T47D (cell line): ENCODE results near the gene RNASEH2B.

Experiments
- DNase-seq, 2 experiments: peaks; one replicate each; pipeline versions ENCODE4 v3.0.0 to v3.0.0-alpha.2; 2011 to 2012; ENCODE audit warnings: low read depth in 1 of 2, low spot score in 1 of 2
- JUND ChIP-seq: IDR thresholded peaks from 2 replicates; pipeline ENCODE4 v1.6.1; 2012; ENCODE audit warnings: low read depth
- in situ Hi-C: cut with HindIII; loops from 2 replicates; pipeline ENCODE4 v1.10.0; 2016; ENCODE audit warnings: low sequenced_read_pairs, low pct_unique_long_range_greater_than_20kb

The RNASEH2B gene

DNA sequence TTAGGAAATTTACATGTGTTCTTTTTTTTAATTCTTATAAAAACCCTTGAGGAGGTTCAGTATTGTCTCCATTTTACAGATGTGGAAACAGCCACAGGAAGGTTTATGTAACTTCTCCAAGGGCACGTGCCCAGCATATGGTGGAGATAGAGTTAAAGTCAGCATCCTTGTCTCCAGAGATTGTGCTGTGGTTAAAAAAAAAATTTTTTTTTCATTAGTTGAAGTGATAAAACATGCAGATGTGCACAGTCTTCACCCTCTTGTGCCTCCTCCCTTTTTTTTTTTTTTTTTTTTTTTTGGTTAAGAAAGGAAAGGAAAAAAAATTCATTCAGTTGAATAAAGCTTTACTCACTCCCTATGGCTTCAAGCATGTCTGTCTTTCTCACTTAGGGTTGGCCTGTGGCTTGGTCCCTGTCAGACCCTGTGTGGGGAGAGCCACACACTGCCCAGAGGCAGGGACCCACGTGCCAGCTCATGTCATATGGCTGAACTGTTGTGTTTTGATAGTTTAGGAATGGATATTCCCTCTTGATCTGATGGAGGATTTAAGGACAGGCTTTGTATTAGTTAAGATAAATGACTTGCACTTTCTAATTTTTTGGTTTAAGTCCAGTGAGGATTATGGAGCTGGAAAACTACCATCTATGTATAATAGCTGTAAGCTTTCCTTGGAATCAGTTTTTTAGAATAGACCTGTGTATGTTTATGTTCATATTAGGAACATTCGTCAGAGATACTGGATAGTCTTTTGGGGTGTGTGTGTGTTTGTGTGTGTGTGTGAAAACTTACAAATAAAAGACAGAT, 19.3 kb downstream of the RNASEH2B start:
- in situ Hi-C loops: no loop called here
- DNase-seq: no peak

DNA sequence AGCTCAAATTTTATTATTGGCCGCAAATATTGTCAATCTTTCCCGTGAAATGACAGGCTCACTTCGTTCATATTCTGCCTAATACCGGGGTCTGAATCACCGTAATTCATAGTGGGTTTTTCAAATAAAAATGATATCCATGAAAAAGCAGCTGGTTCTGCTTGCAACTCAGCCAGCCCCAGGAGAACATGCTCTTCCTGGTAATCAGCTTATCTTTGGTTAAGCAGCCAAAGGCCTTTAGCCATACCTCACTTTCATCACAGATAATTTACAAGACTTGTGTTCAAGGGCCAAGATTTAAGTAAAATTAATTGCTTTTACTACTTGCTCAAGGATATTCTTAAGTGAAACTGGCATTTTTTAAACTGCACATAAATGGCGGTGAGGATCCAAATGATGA, 22.5 kb downstream of the RNASEH2B start:
- DNase-seq: no peak
- in situ Hi-C loops: no loop called here
- TF ChIP-seq JUND: no peak

More for the DNA sequence above, 19.3 kb downstream of the RNASEH2B start:
- no peak for TF ChIP-seq JUND

DNA sequence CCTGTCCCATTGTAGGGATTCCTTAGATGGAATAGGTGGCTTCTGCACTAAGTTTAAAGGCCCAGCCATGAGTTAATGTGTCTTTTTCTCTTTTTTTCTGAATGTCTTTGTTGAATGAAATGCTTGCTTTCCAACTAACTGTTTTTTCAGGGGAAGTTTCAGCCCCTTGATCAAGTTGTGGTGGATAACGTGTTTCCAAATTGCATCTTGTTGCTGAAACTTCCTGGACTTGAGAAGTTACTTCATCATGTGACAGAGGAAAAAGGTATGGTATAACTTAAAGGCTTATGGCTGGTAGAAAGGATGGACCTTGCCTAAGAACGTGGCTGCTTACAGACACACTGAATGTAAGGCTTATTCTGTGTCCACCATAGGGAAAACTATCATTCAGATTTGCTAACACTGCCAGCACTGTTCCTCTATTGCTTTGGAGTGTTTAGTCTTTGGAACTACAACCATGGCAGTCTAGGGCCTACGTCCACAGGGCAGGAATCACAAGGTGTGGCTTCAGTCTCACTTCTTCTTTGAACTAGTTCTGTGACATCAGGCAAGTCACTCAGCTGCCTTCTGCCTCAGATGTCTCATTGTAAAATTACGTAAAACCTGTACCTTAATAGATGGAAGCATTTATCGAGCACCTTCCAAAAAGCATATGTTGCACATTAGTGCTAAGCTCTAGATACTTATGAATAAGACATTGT, 25.3 kb downstream of the RNASEH2B start:
- no peak for TF ChIP-seq JUND
- in situ Hi-C loops: no loop called here

DNA sequence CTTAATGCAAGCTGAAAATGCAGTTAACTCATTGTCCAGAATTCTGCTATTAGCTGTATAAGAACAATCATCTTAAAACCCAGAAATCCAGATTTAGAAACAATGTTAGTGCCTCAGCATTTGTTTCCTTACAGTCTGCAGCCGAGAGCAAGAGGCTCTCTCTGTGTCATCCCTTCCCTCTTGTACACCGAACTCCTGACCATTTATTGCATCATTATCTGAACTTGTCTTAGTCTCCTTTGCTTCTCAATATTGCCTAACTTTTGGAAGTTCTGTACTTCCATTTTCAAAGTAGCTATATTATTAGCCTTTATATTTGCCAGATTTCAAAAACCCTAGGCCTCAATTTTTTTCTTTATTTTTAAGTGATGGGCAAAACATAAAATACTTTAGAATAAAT, 27.1 kb downstream of the RNASEH2B start:
- no peak for DNase-seq
- TF ChIP-seq JUND: no peak
- in situ Hi-C loops: no loop called here

More for the DNA sequence above, 25.3 kb downstream of the RNASEH2B start:
- no peak for DNase-seq

DNA sequence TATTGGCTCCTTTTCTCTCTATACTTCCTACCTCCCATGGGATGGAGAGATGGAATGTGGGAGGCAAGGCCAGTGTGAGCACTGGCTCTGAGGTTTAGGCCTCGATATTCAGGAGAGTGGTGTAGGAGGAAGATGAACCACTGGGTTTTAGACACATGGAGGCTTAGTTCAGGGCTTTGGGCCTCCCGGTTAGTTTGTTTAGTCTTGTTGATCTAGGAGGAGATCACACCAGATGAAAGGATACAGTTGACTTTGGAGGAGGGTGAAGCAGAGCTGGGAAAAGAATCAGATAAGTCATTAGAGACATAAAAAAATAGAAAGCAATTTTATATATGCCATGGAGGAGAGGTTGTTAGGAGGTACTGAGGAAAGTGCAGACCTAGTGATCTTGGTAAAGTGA, 30.9 kb downstream of the RNASEH2B start:
- in situ Hi-C loops: no loop called here
- DNase-seq: no peak
- TF ChIP-seq JUND: no peak

DNA sequence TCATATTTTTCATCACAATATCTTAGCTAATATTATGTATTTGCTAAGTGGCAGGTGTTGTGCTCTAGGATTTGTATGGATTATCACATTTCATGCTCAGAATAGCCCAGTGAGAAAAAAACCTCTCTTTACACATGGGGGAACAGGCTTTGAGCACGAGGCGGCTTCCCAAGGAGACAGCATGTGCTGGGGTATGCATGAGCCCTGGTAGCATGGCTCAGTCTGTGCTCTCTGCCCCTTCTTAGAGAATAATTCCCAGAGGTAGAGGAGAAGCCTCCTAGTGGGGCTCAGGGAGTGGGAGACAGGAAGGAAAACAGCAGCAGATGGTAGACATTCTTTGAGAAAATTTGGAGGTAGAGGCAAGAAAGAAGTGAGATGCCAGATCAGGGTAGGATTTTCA, 31.6 kb downstream of the RNASEH2B start:
- no peak for DNase-seq
- no peak for TF ChIP-seq JUND
- in situ Hi-C loops: no loop called here

GRCh38 chr13:50942630-50943311, 33.2 kb downstream of the RNASEH2B start:
- TF ChIP-seq JUND: no peak
- in situ Hi-C loops: no loop called here
- DNase-seq: no peak

- no peak for TF ChIP-seq JUND
- in situ Hi-C loops: no loop called here
- DNase-seq: no peak
Measured at GRCh38 chr13:50945669-50946068, 36.1 kb downstream of the RNASEH2B start.

- in situ Hi-C loops: no loop called here
- TF ChIP-seq JUND: no peak
- DNase-seq: no peak
Measured at GRCh38 chr13:50948601-50949000, 39.0 kb downstream of the RNASEH2B start.

- in situ Hi-C loops: no loop called here
- TF ChIP-seq JUND: no peak
- DNase-seq: no peak
Measured at GRCh38 chr13:50950849-50951248, 41.3 kb downstream of the RNASEH2B start.

DNA sequence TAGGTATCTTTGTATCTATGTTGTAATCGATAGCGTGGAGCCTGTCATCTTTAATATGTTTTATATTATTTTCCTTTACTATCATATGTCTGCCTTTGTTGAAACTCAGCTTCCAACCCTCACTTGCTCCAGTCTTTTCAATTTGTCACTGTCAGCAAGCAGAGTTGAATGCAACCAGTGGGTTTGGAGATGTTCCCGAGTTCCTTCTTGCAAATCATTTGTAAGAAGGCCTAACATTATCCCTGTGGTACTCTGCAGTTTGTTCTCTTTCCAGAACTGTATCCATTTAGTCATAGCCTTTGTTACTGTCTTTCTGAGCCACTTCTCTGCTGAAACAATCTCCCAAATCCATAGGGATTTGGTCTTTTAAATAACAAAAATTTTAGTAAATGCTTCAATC, 41.8 kb downstream of the RNASEH2B start:
- DNase-seq: no peak
- in situ Hi-C loops: no loop called here
- TF ChIP-seq JUND: no peak

DNA sequence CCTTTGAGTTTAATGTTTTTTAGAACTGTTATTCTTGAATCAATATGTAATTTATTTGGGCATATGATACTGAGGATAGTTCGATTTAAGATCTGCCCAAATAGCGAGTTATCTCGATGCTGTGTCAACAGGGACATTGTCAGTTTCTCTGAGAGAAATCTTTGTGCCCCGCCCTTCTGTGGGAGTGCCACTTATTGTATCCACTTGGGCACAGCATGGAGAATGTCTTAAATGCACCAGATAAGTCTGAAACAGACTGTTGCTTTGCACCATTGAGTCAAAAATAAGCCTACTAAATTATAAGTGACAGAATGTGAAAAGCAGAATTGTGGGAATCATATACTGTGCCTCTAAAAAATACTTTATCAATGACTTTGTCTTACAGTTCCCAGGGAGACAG, 45.6 kb downstream of the RNASEH2B start:
- no peak for DNase-seq
- TF ChIP-seq JUND: no peak
- in situ Hi-C loops: no loop called here

DNA sequence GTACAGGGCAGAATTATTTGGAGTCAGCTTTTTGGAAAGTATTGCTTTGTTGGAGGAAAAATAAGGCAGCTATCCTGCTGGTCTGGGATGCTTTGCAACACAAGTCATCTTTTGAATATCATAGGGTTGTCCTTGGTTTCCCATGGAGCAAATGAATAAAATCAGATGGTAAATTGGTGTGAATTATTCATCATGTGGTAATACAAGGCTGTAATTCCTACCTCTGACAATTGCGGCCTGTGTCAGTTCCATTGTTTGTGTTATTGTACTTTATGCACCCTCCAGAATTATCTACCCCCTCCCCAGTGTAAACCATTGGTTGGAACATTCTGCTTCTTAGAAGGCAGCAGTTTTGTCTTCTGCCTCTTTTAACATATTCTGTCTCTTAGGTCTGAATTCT, 46.2 kb downstream of the RNASEH2B start:
- no peak for DNase-seq
- in situ Hi-C loops: no loop called here
- no peak for TF ChIP-seq JUND
